HepG2 (cell line): ENCODE data around the gene DPP3. TPM values are rescaled to one million over a fixed set of nuclear protein-coding genes. Genes with fewer than 3 reads are reported as not detected.

ENCODE experiments used
- ATAC-seq: fragments of 200-7000 bp; cut with Tn5 transposase; 3 replicates; pipeline ENCODE4 v1.9.1; 2020; ENCODE audit warnings: mild to moderate bottlenecking, moderate library complexity
- BruUV-seq: library from RNA; stranded (reverse); fragments of 400-500 nt; replicated peaks from 2 replicates; lab custom pipeline; 2021; lab: Mats Ljungman, UMichigan
- CTCF ChIA-PET: fragments of 300-600 bp; formaldehyde crosslinking; extraction: SDS; loops from one replicate; lab custom pipeline; 2021; ENCODE audit warnings: low total read pairs, inconsistent platforms, low intra/inter-chr PET ratio; lab: Yijun Ruan, JAX
- POLR2A ChIA-PET: fragments of 350-600 bp; sonication (Branson Sonifier 250); formaldehyde crosslinking; loops from one replicate; lab custom pipeline; 2020; ENCODE audit warnings: antibody characterized with exemption, inconsistent platforms; lab: Yijun Ruan, JAX
- DNase-seq: peaks from one replicate; pipeline ENCODE4 v3.0.0-alpha.2; 2015; ENCODE audit warnings: low spot score
- FAIRE-seq: peaks from 3 replicates; lab custom pipeline; 2011; peaks lifted over from hg19 to GRCh38; lab: Jason Lieb, UNC
- H2AFZ ChIP-seq: one replicate; pipeline ENCODE4 v1.6.1; 2011; ENCODE audit warnings: low read length, inconsistent platforms
- H3K27ac ChIP-seq: fragments of 300-600 bp; 3 replicates; pipeline ENCODE4 v1.8.0; 2011; ENCODE audit warnings: mixed run types, mild to moderate bottlenecking, mixed read lengths, low read length, inconsistent platforms; ENCODE audit not compliant: insufficient read depth; ENCODE audit errors: extremely low read length
- H3K27me3 ChIP-seq, 2 experiments: fragments of 200-600 bp in 1 of 2; 2 replicates in 1 of 2; 3 replicates in 1 of 2; pipeline versions ENCODE4 v1.6.0 to v1.8.0; 2011; ENCODE audit warnings: low read length in 2 of 2, mild to moderate bottlenecking in 2 of 2, moderate library complexity in 2 of 2, inconsistent platforms in 1 of 2; ENCODE audit not compliant: insufficient read depth in 2 of 2, control insufficient read depth in 1 of 2
- H3K36me3 ChIP-seq, 2 experiments: fragments of 200-600 bp in 1 of 2; replicated peaks in 1 of 2; 2 replicates in 1 of 2; 3 replicates in 1 of 2; pipeline versions ENCODE4 v1.5.1 to v1.8.0; 2011; ENCODE audit warnings: low read length in 2 of 2, inconsistent platforms in 1 of 2; ENCODE audit not compliant: insufficient read depth in 2 of 2, control insufficient read depth in 1 of 2
- H3K4me1 ChIP-seq: 2 replicates; pipeline ENCODE4 v1.5.1; 2012; ENCODE audit warnings: low read length, inconsistent platforms; ENCODE audit not compliant: insufficient read depth
- H3K4me2 ChIP-seq: 2 replicates; pipeline ENCODE4 v1.6.0; 2011; ENCODE audit warnings: low read depth, low read length, inconsistent platforms
- H3K4me3 ChIP-seq, 3 experiments: fragments of 200-600 bp in 1 of 3; sonication (generic), shearing (Covaris generic) in 1 of 3; replicated peaks in 1 of 3; 2 replicates each; pipeline ENCODE4 v1.5.1; 2011 to 2016; ENCODE audit warnings: low read length in 3 of 3, inconsistent platforms in 2 of 3, low read depth in 2 of 3, mild to moderate bottlenecking in 2 of 3, control low read depth in 1 of 3, mixed read lengths in 1 of 3; ENCODE audit not compliant: insufficient read depth in 1 of 3
- H3K79me2 ChIP-seq: one replicate; pipeline ENCODE4 v1.6.1; 2011; ENCODE audit warnings: low read length, inconsistent platforms; ENCODE audit not compliant: insufficient read depth
- H3K9ac ChIP-seq: 2 replicates; pipeline ENCODE4 v1.6.0; 2011; ENCODE audit warnings: mild to moderate bottlenecking, low read depth, low read length, inconsistent platforms; ENCODE audit not compliant: insufficient read depth
- H3K9me3 ChIP-seq: 2 replicates; pipeline ENCODE4 v1.5.1; 2012; ENCODE audit warnings: mild to moderate bottlenecking, low read length
- H4K20me1 ChIP-seq: 2 replicates; pipeline ENCODE4 v1.6.0; 2011; ENCODE audit warnings: inconsistent platforms, mild to moderate bottlenecking, low read length, moderate library complexity; ENCODE audit not compliant: insufficient read depth
- AGO2 ChIP-seq: fragments of 200-400 bp; formaldehyde crosslinking; optimal IDR thresholded peaks from 2 replicates; pipeline ENCODE3; 2017; ENCODE audit warnings: mild to moderate bottlenecking, low read depth, low read length, moderate library complexity
- CENPX ChIP-seq: sonication (generic); formaldehyde crosslinking; IDR thresholded peaks from 2 replicates; pipeline ENCODE4 v1.9.0; 2021; ENCODE audit warnings: mild to moderate bottlenecking, missing genetic modification reagents, moderate library complexity
- FOXK1 ChIP-seq: sonication (generic); formaldehyde crosslinking; IDR thresholded peaks from 2 replicates; pipeline ENCODE4 v1.4.0; 2020; ENCODE audit warnings: low read depth, missing genetic modification reagents, borderline replicate concordance
- GABPB1 ChIP-seq: IDR thresholded peaks from 2 replicates; pipeline ENCODE4 v1.6.1; 2016; ENCODE audit warnings: mild to moderate bottlenecking, missing genetic modification reagents, moderate library complexity, missing compliant biosample characterization
- GMEB1 ChIP-seq: sonication (generic); formaldehyde crosslinking; IDR thresholded peaks from 2 replicates; pipeline ENCODE4 v1.5.1; 2020; ENCODE audit warnings: missing genetic modification reagents, mild to moderate bottlenecking, borderline replicate concordance
- GPN1 ChIP-seq: sonication (generic); formaldehyde crosslinking; IDR thresholded peaks from 2 replicates; pipeline ENCODE4 v1.5.1; 2020; ENCODE audit warnings: missing genetic modification reagents, borderline replicate concordance
- MAF1 ChIP-seq: sonication (generic); formaldehyde crosslinking; IDR thresholded peaks from 2 replicates; pipeline ENCODE4 v1.5.0; 2020; ENCODE audit warnings: missing genetic modification reagents, borderline replicate concordance
- NFKBIZ ChIP-seq: IDR thresholded peaks from 2 replicates; pipeline ENCODE4 v1.6.1; 2018; ENCODE audit warnings: missing genetic modification reagents, missing compliant biosample characterization
- ZBTB7A ChIP-seq: sonication (generic); formaldehyde crosslinking; IDR thresholded peaks from 2 replicates; pipeline ENCODE4 v1.8.0; 2022; ENCODE audit warnings: mild to moderate bottlenecking, missing genetic modification reagents
- ZFAT ChIP-seq: sonication (generic); formaldehyde crosslinking; conservative IDR thresholded peaks from 2 replicates; pipeline ENCODE4 v1.8.1; 2023; ENCODE audit warnings: missing genetic modification reagents, inconsistent platforms
- ZFP91 ChIP-seq: sonication (generic); formaldehyde crosslinking; IDR thresholded peaks from 2 replicates; pipeline ENCODE4 v1.9.0; 2022; ENCODE audit warnings: missing genetic modification reagents, mild to moderate bottlenecking, borderline replicate concordance
- ZGPAT ChIP-seq: IDR thresholded peaks from 2 replicates; pipeline ENCODE4 v1.6.1; 2016; ENCODE audit warnings: mild to moderate bottlenecking
- ZNF17 ChIP-seq: sonication (generic); formaldehyde crosslinking; IDR thresholded peaks from 2 replicates; pipeline ENCODE4 v1.5.0; 2020; ENCODE audit warnings: mild to moderate bottlenecking, missing genetic modification reagents
- ZNF180 ChIP-seq: sonication (generic); formaldehyde crosslinking; IDR thresholded peaks from 2 replicates; pipeline ENCODE4 v1.4.0; 2020; ENCODE audit warnings: low read depth, missing genetic modification reagents, borderline replicate concordance
- ZNF232 ChIP-seq: sonication (generic); formaldehyde crosslinking; IDR thresholded peaks from 2 replicates; pipeline ENCODE4 v1.4.0; 2020; ENCODE audit warnings: missing genetic modification reagents, borderline replicate concordance
- ZNF83 ChIP-seq: sonication (generic); formaldehyde crosslinking; IDR thresholded peaks from 2 replicates; pipeline ENCODE4 v1.4.0; 2020; ENCODE audit warnings: missing genetic modification reagents, mild to moderate bottlenecking, borderline replicate concordance
- WGBS: methylation state at CpG from one replicate; pipeline ENCODE4 v1.1.6; 2017; ENCODE audit warnings: low lambda C conversion rate; 5-methylcytosine and 5-hydroxymethylcytosine counted together
- in situ Hi-C: cut with HindIII; loops from 2 replicates; pipeline ENCODE4 v1.10.0; 2017; ENCODE audit warnings: low pct_unique_long_range_greater_than_20kb; ENCODE audit not compliant: extremely low pct_ligation_motif_present
- intact Hi-C: fragments of 100-400 bp; cut with micrococcal nuclease; formaldehyde crosslinking; loops from one replicate; pipeline ENCODE4 v1.10.0; 2022; ENCODE audit not compliant: unreplicated experiment
- polyA plus RNA-seq, 8 experiments: library from polyadenylated mRNA; depleted of rRNA in 3 of 8; stranded (reverse) in 7 of 8; unstranded in 1 of 8; fragments of >200 nt; fragmentation: Illumina TruSeq in 4 of 8; extraction: Trizol in 4 of 8; gene quantifications; 2 replicates each; pipeline versions ENCODE4 v1.2.1 to v1.2.3, GENCODE V29; 2011 to 2016; ENCODE audit warnings: low read depth in 4 of 8, missing spikeins in 1 of 8, mixed read lengths in 1 of 8; ENCODE audit not compliant: insufficient read depth in 1 of 8
- total RNA-seq, 5 experiments: library from RNA; depleted of rRNA; stranded (reverse); fragments of >200 nt; fragmentation: Illumina TruSeq; extraction: Trizol; gene quantifications; 2 replicates each; pipeline ENCODE4 v1.2.3, GENCODE V29; 2016; ENCODE audit warnings: low read depth in 1 of 5

Gene DPP3
- total and polyA plus RNA-seq, 2 of the 13 experiments (the other 11 are each of a cell fraction or from before 2014, with no cell fraction given): 38.4 to 59.8 TPM

GRCh38 chr11:66475349-66476172 lies 4.7 kb upstream of the DPP3 start (continued):
- TF ChIP-seq FOXK1 (CRISPR knock-in tag) (no peak), GPN1 (CRISPR knock-in tag) (no peak), MAF1 (CRISPR knock-in tag) (no peak), GABPB1 (peak; percentile 11; the same call in 1 of the 2 replicates), CENPX (CRISPR knock-in tag) (no peak), NFKBIZ (CRISPR knock-in tag) (no peak), ZGPAT (CRISPR knock-in tag) (no peak)

GRCh38 chr11:66476173-66476840 lies 3.9 kb upstream of the DPP3 start:
- FAIRE-seq: no peak
- H3K79me2 ChIP-seq: peaks cover 2% of the 10 kb centered on the region
- H3K4me1 ChIP-seq: peaks cover 18% of the 10 kb centered on the region
- no peaks in the 10 kb centered on the region for H4K20me1 ChIP-seq
- BruUV-seq: no TSS peak
- H3K9me3 ChIP-seq: no peaks in the 10 kb centered on the region
- H2AFZ ChIP-seq: no peak overlapping the region
- H3K9ac ChIP-seq: no peak overlapping the region
- no peak for ATAC-seq
- H3K36me3 ChIP-seq: peaks cover 0 to 2% of the 10 kb centered on the region in 2 experiments; a peak in 3 of 5 replicates
- H3K27ac ChIP-seq: no peak overlapping the region
- no peak overlapping the region for H3K4me2 ChIP-seq
- ChIA-PET CTCF (interaction anchor here (1.3 kb wide), 1 partner anchor 68 kb away, joined by 7 read pairs; no protein-coding TSS in a partner anchor), POLR2A (no interaction called here)
- 77% methylated on average over 8 of the region's 10 CpGs for WGBS
- in situ Hi-C loops (no loop called here), intact Hi-C loops (no loop called here)
- H3K4me3 ChIP-seq: no peak overlapping the region
- DNase-seq: no peak
- no peaks in the 10 kb centered on the region for H3K27me3 ChIP-seq
- no peak for TF ChIP-seq ZFAT (CRISPR knock-in tag)
- TF ChIP-seq ZBTB7A: no peak
- TF ChIP-seq ZNF17 (CRISPR knock-in tag): no peak
- 0 out of 2 replicates have a peak, but pooled peaks have one; percentile 4 for TF ChIP-seq ZFP91
- TF ChIP-seq ZNF232 (CRISPR knock-in tag): no peak
- no peak for TF ChIP-seq ZNF180 (CRISPR knock-in tag)
- TF ChIP-seq GMEB1 (CRISPR knock-in tag): no peak
- TF ChIP-seq ZNF83 (CRISPR knock-in tag): no peak
- peak; percentile 59 for TF ChIP-seq AGO2
